NCI-H345 (cell line): ENCODE measurements around the gene CORO2B.
"Not testable (repeated sequence)": the region's sequence is repeated elsewhere in the genome, so short reads cannot be mapped to it uniquely, and the experiment has no call there.

ENCODE experiments used
- DNase-seq: peaks from one replicate; lab custom pipeline; 2025; lab: John Stamatoyannopoulos, UW

Gene CORO2B

DNA sequence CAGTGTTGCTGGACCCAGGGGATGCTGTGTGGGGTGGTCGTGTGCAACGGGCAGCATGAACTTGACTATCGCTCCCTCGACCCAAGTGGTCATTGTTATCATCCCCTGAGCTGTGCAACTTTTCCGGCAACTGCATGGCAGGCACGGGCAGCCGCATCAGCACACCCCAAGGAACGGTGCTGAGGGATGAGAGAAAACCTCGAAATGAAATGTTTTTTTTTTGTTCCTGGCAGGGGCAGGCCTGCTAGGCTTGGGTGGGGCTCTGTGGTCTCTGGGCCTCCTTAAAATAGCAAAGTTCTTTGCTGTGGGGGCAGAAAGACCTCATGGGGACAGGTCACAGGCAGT, 51.4 kb downstream of the CORO2B start:
- no peak for DNase-seq

DNA sequence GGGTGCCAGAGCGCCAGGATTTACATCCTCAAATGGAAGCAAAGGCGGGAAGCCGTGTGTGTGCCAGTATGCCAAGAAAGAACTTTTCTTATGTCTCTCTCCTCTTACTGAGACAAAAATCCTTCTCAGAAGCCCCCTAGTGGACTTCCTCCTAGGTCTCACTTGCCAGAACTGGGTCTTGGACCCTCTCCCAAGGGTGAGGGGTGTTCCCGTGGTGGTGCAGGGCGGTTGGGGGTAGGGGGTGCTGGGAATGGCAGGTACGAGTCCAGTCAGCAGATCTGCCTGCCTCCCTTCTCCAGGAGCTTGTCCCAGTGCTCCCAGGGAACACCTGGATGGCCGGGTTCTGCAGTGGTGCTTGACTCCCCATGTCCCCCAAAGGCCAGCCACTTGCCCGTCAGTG, 52.0 kb downstream of the CORO2B start:
- DNase-seq, result no peak

DNA sequence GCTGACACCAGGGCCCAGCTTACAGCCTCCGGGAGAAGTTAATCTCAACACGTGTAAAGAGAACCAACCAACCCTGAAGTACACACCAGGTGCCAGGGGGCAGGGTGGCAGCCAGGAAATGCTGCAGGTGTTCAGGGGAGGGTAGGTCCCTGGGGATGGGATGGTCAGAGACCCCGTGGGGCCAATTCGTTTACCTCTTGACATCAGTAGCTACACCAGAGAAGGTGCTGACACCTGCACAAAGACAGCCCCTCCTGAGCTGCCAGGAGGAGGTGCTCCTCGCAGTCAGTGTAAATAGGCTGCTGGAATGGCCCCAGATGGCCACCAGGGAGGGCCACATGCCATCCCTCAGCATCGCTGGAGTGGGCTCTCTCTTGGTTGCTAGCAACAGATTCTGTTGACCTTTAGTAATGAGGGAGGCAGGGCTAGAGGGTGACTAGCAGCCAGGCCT, 52.8 kb downstream of the CORO2B start:
- DNase-seq, result peak; percentile 56

DNA sequence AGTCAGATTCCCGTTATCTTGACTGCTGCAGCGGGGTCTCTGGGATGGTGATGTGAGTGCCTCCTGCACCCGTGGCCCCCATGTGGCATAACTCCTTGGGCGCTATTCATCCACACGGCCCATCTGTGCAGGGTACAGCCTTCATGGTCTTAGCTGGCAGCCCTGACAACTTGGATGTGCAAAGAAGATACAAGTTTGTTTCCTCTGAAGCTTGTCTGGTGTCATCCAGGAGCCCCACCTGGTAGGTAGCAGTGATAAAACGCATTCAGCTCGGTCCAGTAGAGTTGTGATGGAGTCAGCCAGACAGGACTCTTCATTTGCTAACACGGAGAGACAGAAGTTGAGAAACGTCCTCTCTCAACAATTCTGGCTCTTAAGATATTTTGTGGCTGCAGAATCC, 53.3 kb downstream of the CORO2B start:
- no peak for DNase-seq

DNA sequence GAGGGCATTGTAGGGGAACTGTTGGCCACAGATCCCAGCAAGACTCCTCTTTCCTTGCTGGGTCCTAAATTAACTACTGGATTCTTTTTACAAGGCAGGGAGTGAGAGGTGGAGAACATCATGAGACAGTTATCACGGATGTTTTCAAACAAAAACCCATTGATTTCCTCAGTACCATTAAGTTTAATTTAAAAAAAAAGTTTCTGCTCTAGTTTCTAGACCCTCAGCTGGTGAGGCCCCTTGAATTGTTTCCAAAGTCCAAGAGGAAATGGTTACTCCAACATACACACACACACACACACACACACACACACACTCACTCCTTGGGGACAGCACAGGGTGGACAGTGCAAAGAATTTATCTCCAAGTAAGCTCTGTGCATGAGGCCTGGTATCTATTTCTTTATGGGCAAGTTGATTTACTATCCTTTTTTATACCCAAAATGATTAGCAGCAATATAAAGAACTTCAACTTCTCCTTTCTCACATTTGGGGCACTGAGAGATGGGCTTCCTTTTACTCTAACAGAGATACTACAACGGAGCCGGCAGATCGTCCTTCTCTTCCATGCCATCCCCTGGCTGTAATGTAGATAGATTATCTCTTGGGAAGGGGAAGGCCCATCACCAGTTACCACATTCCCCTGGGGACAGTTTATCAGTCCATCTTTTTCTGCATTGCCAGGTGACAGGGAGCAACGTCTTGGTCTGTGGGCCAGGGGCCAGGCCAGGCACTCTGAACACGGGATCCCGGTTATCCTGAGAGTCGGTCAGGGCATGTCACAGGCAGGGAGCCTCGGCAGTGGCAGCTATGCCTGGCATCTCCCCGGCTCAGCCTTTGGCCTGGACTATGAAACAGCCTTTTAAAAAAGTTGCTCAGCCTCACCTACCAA, 54.7 kb downstream of the CORO2B start:
- no peak for DNase-seq

DNA sequence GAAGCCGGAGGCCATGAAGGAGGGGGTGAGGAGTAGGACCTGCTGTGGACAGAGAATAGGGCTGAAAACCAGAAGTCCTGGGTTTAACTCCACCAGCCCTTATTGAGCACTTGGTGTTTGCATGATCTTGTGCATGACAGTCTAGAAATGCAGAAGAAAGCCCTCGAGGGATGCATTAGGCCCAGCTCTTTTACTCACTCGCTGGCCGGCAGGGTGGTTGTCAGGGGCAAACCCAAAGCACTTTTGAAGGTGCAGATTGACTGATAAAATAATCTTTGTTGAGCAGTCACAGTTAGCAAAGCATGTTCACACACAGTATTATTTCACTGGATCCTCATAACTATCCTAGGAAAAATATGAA, 55.3 kb downstream of the CORO2B start:
- DNase-seq, result no peak

DNA sequence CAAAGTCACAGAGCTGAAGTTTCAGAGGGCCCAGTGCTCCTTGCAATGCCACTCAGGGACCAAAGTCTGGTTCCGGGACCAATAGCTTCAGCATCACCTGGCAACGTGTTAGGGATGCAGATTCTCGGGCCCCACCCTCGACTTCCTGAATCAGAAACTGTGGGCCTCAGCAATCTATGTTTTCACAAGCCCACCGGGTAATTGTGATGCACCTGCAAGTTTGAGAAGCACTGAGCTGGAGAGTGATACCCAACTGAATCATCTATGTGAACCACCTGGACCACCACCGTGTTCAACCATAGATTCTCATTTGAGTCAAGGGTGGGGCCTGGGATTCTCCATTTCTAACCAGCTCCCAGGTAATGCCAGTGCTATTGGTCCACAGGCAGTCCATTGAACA, 55.7 kb downstream of the CORO2B start:
- no peak for DNase-seq

DNA sequence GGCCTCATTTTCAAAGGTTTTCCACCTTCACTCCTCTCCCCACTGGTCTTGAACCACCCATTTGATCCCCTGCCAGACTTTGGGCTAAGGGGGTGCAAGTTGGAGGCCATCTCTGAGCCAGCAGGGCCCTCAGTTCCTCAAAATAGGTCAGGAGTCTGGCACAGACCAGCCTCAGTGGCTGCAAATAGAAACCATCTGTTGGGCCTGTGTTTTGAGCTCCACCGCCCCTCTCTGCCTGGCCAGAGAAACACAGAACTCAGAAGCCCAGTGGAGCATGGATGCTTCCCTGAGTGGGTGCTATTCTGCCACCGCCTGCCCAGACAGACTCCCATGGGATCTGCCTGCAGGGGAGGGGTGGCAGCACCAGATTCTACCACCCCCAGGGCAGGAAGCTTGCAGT, 56.3 kb downstream of the CORO2B start:
- DNase-seq, result no peak

DNA sequence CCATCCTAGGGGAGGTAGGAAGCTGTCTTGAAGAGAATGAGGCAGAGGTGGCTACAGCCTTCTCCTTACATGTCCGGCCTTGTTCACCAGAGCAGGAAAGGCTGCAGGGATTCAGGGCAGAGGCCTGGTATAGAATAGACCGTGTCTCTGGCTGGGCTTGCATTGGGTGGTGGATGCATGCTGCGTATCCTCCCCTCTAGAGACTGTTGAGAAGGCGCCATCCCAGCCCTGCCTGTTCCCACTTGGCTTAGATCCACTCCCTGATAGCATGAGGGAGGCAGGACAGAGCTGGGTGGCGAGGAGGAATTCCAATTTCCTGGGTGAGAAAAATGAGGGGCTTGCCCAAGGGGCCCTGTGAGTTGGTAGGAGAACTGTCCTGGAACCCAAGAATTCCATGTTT, 57.5 kb downstream of the CORO2B start:
- no peak for DNase-seq

DNA sequence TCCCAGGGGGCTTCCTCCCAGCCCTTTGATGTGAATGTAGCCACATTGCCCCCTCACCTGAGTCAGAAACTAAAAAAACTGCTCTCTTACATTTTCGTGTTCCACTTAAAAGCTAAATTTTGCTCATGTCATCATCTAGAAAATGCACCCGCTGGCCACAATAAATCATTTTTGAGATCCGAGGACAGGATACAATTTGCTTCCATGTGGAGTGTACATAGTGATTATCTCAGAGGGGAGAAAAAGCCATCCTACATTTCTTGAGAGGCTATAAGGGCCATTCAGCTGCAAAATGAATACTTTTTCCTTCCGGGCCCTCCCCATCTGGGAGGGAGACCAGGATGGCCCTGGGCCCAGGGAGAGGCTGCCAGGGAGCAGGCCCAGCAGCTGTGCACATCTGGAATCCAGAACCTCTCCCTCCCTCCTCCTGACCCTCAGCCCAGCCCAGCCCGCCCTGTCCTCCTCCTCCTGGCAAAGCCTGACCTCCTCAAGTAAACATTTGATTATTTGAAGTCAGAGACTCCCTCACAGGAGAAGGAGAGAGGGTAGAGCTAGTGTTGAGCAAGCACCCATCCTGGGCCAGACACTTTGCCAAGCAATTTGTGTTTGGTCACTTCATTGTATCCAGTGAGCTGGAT, 59.1 kb downstream of the CORO2B start:
- DNase-seq, result peak; percentile 36

DNA sequence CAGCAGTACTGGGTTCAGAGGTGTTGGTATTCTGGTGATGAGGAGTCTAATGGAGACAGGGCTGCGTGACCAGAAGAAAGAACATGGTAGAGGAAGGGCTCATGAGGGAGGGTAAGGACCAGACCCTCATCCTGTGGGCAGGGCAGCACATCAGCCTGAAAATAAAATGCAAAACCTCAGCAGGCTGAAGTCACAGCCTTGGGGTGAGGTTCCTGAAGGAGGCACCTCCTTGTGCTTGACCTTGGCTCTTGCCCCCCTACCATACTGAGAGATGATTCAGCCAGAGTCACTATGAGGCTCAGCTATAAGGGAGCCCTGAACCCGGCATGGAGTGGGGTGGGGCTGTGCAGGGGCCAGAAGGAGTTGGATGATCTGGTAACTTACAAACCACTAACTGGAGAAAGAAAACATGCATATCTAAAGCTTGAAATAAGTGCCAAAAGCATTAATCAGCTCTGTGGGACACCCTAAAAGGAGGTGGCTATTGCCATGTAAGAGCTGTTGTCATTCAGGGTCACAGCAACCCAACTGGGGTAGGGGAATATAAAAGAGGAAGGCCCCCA, 60.2 kb downstream of the CORO2B start:
- no peak for DNase-seq

DNA sequence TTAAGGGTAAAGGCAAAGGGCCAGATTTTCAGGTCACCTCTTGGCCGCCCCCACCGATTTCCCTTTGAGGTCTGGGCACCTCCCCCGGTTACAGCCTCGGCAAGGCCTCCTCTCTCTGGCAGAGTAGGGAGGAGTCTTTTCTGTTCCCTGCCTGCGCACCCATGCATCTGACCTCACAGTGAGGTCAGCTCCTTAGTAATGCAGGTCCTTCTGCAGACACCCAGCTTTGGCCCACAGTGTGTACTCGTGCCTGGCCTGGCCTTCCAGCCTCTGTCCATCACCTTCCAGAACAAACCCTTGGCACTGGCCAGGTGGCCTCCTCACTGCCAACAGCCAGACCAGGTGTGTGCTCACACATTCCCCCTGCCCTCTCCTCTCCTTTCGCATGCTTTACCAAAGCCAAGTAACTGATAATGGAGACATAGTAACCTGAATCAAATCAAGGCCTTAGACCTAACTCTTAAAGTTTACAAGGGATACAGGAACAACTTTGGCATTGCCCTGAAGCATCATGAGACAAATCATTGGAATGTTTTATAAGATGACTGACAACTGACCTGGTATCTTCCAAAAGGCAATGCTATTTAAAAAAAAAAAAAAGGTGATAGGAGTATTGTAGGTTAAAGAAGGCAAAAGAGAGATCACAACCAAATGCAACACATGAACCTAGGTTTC, 61.3 kb downstream of the CORO2B start:
- no peak for DNase-seq

DNA sequence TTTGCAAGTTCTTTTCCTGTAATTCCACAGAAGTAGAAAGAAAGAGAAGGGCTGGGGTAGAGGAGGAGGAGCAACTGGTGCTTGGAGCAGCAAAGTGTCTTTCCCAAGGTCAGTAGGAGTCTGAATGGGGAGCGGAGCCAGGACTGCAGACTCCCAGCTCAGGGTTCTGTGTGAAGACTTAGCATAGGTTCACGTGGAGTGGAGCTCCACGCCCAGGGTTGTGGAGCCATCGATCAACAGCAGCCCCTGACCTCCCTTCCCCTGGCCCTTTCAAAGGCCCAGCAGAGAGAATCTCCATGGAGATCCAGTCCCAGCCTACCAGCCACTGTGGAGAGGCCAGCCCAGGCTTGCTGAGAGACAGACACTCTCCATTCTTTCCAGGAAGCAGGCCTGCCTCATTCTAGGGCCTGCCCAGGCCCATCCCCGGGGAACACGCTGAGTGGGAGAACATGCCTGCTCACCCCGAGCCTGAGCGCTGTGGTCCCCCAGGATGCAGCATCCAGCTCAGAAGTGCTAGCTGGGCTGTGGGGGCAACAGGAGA, 62.1 kb downstream of the CORO2B start:
- DNase-seq, result peak; percentile 69

DNA sequence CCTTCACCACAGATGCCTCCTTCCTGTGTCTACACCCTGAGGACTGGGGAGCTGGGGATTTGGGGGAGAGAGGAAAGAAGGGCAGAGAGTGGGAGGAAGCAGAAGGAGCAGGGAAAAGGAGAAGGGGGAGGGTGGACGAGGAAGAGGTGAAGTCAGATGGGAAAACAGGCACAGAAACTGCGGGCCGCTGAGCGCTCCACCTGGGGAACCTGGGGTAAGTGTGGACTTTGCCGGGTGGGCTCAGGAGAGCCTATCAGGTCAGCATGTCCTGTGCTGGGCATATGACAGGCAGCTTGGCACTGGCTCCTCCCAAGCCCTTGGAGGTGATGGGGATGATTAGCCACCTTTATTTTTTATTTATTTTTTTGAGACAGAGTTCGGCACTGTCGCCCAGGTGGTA, 62.6 kb downstream of the CORO2B start:
- DNase-seq, result no peak

DNA sequence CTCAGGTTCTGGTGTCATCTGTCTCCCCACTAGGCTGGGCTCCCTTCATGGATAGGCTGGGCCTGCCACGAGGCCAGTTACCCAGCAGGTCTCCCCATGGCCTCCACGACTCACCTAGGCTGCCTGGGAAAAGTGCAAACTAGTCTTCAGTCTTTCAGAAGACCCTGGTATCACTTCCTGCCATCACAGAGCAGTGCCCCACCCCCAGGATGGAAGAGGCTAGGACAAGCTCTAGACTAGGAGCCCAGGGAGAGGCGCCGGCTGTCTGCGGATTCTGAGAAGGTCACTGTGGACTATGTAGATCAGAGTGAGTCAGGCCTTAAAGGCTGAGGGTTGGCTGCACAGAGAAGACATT, 63.7 kb downstream of the CORO2B start:
- no peak for DNase-seq

DNA sequence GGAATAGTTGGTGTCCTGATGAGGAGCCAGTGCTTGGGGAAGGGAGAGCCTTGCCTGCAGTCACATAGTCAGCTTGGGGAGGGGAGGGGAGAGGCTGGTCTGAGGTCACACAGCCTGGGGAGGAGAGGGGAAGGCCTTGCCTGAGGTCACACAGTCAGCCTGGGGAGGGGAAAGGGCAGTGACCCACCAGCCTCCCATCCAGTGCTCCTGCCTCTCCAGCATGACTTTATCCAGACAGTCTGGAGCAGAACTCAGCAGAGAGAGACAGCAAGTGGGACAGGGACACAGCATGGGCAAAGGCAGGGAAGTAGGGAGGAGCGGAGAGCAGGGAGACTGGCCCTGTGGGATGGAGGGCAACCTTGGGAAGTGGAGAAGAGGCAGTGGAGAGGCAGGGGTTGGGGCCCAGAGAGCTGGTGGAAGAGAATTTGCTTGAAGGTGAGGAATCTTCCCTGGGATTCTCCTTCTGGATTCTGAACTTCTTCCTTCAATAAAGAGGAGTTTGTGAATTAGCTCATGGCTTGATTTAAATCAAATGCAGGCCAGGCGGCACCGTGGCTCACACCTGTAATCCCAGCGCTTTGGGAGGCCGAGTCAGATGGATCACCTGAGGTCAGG, 64.5 kb downstream of the CORO2B start:
- DNase-seq, result no peak

DNA sequence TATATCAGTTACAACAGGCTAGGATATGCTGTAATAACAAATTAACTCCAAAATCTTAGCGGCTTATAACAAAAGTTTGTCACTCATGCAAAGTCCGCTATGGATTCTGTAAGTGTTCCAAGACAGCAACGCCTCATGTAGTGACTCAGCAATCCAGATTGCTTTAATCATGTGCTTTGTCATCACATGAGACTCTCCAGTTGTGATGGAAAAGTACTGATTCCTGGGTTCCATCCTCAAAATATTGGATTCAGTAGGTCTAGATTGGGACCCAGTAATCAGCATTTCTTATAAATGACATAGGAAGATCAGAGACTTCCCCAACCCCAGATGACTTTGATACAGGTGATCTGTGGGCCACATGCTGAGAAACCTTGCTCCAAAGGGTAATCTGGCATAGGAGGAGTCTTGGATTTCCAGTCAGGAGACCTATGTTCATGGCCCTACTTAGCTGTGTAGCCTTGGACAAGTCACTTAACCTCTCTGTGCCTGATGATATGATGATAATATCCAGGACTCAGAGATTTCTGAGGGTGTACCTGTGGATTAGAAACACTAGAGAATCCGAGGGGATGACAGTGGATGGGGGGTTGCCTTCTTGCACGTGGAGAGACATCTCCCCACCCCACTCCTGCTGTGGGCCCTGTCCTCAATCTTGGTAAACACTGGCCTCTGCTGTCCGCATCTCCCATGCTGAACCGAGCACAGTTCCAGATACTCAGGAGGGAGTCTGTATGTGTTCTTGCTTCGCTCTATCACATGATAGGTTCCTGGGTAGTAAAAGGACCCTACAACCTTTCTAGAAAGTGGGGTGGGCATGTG, 65.5 kb downstream of the CORO2B start:
- no peak for DNase-seq

DNA sequence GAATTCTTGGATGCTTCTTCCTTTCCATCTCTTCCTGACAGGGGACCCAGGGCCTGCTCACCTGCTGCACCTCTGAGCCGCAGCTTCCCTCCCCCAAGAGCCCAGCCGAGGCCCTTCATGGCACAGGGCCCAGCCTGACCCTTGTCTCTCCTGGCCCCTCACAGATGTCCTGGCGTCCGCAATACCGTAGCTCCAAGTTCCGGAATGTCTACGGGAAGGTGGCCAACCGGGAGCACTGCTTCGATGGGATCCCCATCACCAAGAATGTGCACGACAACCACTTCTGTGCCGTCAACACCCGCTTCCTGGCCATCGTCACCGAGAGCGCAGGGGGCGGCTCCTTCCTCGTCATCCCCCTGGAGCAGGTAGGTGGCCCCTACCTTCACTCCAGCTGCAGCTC, 66.2 kb downstream of the CORO2B start:
- DNase-seq, result no peak

DNA sequence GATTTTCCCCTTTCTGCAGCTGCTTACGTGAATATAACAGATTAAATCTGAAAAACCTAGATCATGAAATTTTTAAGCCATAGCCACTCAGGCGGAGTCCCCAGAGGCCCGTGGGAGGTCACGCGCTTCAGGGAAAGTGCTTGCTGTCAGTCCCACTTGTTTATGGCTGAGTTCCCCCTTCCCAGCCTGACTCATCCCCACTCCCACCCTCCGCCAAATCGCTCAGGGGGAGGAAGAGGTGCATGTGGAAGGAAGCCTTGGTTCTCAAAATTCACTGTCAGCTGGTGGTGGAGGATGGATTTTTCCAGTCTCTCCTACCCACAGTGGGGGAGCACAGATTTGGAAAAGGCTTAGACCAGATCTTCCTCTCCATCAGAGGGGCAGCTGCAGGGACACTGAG, 67.4 kb downstream of the CORO2B start:
- DNase-seq, result no peak

DNA sequence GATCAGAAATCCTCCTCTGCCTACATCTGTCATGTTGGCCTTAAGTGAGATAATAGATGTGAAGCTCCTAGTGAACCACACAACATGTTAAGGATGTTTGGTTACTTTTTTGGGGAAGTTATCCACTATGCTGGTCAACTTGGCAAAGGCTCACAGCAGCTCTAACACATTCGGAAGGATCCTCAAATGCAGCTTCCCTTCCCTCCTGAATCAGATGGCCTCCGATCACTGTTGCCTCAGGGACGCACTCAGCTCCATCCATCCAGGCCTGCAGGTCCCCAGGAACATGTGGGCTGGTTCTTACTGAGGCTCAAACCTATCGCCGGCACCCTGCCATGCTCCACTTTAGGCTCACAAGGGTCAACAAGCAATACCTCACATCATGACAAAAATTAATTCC, 67.9 kb downstream of the CORO2B start:
- no peak for DNase-seq

DNA sequence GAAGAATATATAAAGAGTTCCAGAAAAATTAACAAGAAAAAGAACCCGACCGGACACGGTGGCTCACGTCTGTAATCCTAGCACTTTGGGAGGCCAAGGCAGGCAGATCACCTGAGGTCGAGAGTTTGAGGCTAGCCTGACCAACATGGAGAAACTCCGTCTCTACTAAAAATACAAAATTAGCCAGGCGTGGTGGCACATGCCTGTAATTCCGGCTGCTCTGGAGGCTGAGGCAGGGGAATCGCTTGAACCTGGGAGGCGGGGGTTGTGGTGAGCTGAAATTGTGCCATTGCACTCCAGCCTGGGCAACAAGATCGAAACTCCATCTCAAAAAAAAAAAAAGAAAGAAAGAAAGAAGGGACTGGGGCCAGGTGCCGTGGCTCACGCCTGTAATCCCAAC, 68.6 kb downstream of the CORO2B start:
- DNase-seq, result not testable (repeated sequence)
